Measurements from ENCODE around the gene OTOGL. TPM values are rescaled to one million over a fixed set of nuclear protein-coding genes. Genes with fewer than 3 reads are reported as not detected.

The OTOGL gene
- total and polyA plus RNA-seq, 7 donors, result 0.03 to 0.30 (median 0.07) TPM; not detected in 2

GRCh38 chr12:80056845-80057244, 42.5 kb upstream of the OTOGL start:
- DNase-seq, result no peak
- ATAC-seq, result no peak
- Histone ChIP-seq H3K27me3 (ENCODE audit: insufficient read depth in 3 of 3, low read length in 2 of 3) (no peaks in the 10 kb centered on the region), H3K4me1 (peaks cover 3% of the 10 kb centered on the region), H3K27ac (no peak overlapping the region), H3K4me3 (no peak overlapping the region), H3K36me3 (ENCODE audit: insufficient read depth in 1 of 2, low read depth in 1 of 2) (no peaks in the 10 kb centered on the region), H3K9me3 (no peaks in the 10 kb centered on the region)
- no peak for TF ChIP-seq CTCF (IDR thresholded peaks at IDR 0.05)
- intact Hi-C loops (cut with DNase I), result no loop called here

GRCh38 chr12:80058586-80058985, 40.8 kb upstream of the OTOGL start:
- ATAC-seq (no peak), DNase-seq (no peak)
- Histone ChIP-seq H3K9me3 (no peaks in the 10 kb centered on the region), H3K4me1 (peaks cover 3% of the 10 kb centered on the region), H3K4me3 (no peak overlapping the region), H3K27ac (no peak overlapping the region), H3K27me3 (ENCODE audit: insufficient read depth in 3 of 3, low read length in 2 of 3) (no peaks in the 10 kb centered on the region), H3K36me3 (ENCODE audit: insufficient read depth in 1 of 2, low read depth in 1 of 2) (no peaks in the 10 kb centered on the region)
- intact Hi-C loops (cut with DNase I), result no loop called here
- TF ChIP-seq CTCF (IDR thresholded peaks at IDR 0.05), result no peak
- 82 to 85% (median 83%) methylated on average over 2 of the region's 2 CpGs for WGBS, 3 donors

- H3K4me3 ChIP-seq, result no peak overlapping the region
- no peaks in the 10 kb centered on the region for H3K9me3 ChIP-seq
- H3K27ac ChIP-seq, result no peak overlapping the region
- intact Hi-C loops (cut with DNase I), result no loop called here
- 27 to 54% (median 44%) methylated on average over 1 of the region's 1 CpG for WGBS, 3 donors
- peaks cover 3% of the 10 kb centered on the region for H3K4me1 ChIP-seq
- TF ChIP-seq CTCF (IDR thresholded peaks at IDR 0.05), result no peak
- ATAC-seq (no peak), DNase-seq (no peak)
- no peaks in the 10 kb centered on the region for H3K36me3 ChIP-seq (ENCODE audit: insufficient read depth in 1 of 2, low read depth in 1 of 2)
- H3K27me3 ChIP-seq (ENCODE audit: insufficient read depth in 3 of 3, low read length in 2 of 3), result no peaks in the 10 kb centered on the region
Measured at GRCh38 chr12:80059102-80059501, 40.2 kb upstream of the OTOGL start.

- no peaks in the 10 kb centered on the region for H3K36me3 ChIP-seq (ENCODE audit: insufficient read depth in 1 of 2, low read depth in 1 of 2)
- H3K27ac ChIP-seq, result no peak overlapping the region
- no peaks in the 10 kb centered on the region for H3K27me3 ChIP-seq (ENCODE audit: insufficient read depth in 3 of 3, low read length in 2 of 3)
- H3K9me3 ChIP-seq, result no peaks in the 10 kb centered on the region
- intact Hi-C loops (cut with DNase I), result no loop called here
- no peak for DNase-seq
- H3K4me1 ChIP-seq, result peaks cover 3% of the 10 kb centered on the region
- 64 to 91% (median 64%) methylated on average over 2 of the region's 2 CpGs for WGBS, 3 donors
- no peak for TF ChIP-seq CTCF (IDR thresholded peaks at IDR 0.05)
- ATAC-seq, result no peak
- H3K4me3 ChIP-seq, result no peak overlapping the region
Measured at GRCh38 chr12:80059875-80060274, 39.5 kb upstream of the OTOGL start.

- H3K27ac ChIP-seq, result no peak overlapping the region
- no peaks in the 10 kb centered on the region for H3K9me3 ChIP-seq
- intact Hi-C loops (cut with DNase I), result no loop called here
- H3K27me3 ChIP-seq (ENCODE audit: insufficient read depth in 3 of 3, low read length in 2 of 3), result no peaks in the 10 kb centered on the region
- TF ChIP-seq CTCF (IDR thresholded peaks at IDR 0.05), result no peak
- no peak overlapping the region for H3K4me3 ChIP-seq
- ATAC-seq (no peak), DNase-seq (no peak)
- H3K36me3 ChIP-seq (ENCODE audit: insufficient read depth in 1 of 2, low read depth in 1 of 2), result no peaks in the 10 kb centered on the region
- no peaks in the 10 kb centered on the region for H3K4me1 ChIP-seq
- WGBS, 3 donors, result 84 to 88% (median 85%) methylated on average over 3 of the region's 3 CpGs
Measured at GRCh38 chr12:80064269-80064668, 35.1 kb upstream of the OTOGL start.

Data from psoas muscle (tissue), 8 donors.